Lung (tissue), 12 donors: ENCODE measurements around the gene KRT12. TPM values are rescaled to one million over a fixed set of nuclear protein-coding genes. Genes with fewer than 3 reads are reported as not detected.

Experiments used
- ATAC-seq: fragments of 200-7000 bp; cut with Tn5 transposase; one replicate; pipeline ENCODE4 v1.9.1; 2020; ENCODE audit warnings: moderate number of reproducible peaks; ENCODE audit not compliant: insufficient read depth, low FRiP score
- DNase-seq, 3 donors: peaks; one replicate each; pipeline ENCODE4 v3.0.0-alpha.2; 2013 to 2017
- H3K27ac ChIP-seq, 2 donors: one replicate each; pipeline ENCODE4 v1.5.1; 2013; ENCODE audit warnings: mild to moderate bottlenecking in 2 of 2, moderate library complexity in 2 of 2, control low read depth in 1 of 2, inconsistent platforms in 1 of 2, low read depth in 1 of 2, low read length in 1 of 2
- H3K27me3 ChIP-seq, 3 donors: one replicate each; pipeline ENCODE4 v1.5.1; 2013; ENCODE audit warnings: low read length in 2 of 3; ENCODE audit not compliant: control insufficient read depth in 3 of 3, insufficient read depth in 3 of 3
- H3K36me3 ChIP-seq, 4 donors: one replicate each; pipeline ENCODE4 v1.5.1; 2013; ENCODE audit warnings: low read length in 4 of 4, mild to moderate bottlenecking in 1 of 4, moderate library complexity in 1 of 4; ENCODE audit not compliant: control insufficient read depth in 4 of 4, insufficient read depth in 4 of 4
- H3K4me1 ChIP-seq, 5 donors: one replicate each; pipeline ENCODE4 v1.5.1; 2013; ENCODE audit warnings: low read length in 5 of 5, mild to moderate bottlenecking in 2 of 5, moderate library complexity in 1 of 5; ENCODE audit not compliant: control insufficient read depth in 5 of 5, insufficient read depth in 5 of 5
- H3K4me3 ChIP-seq: one replicate; pipeline ENCODE4 v1.5.1; 2013; ENCODE audit warnings: mild to moderate bottlenecking, control low read depth, moderate library complexity
- H3K9ac ChIP-seq, 2 donors: one replicate each; pipeline ENCODE4 v1.5.1; 2013; ENCODE audit warnings: low read length in 2 of 2, control low read depth in 1 of 2; ENCODE audit not compliant: insufficient read depth in 1 of 2
- H3K9me3 ChIP-seq, 4 donors: one replicate each; pipeline ENCODE4 v1.5.1; 2013; ENCODE audit warnings: low read length in 3 of 4, mild to moderate bottlenecking in 1 of 4, moderate library complexity in 1 of 4; ENCODE audit not compliant: control insufficient read depth in 4 of 4, insufficient read depth in 3 of 4
- CTCF ChIP-seq: IDR thresholded peaks from 2 replicates; pipeline ENCODE4 v1.5.1; 2012; ENCODE audit warnings: mild to moderate bottlenecking; ENCODE audit errors: control extremely low read depth, extremely low read depth
- WGBS, 2 donors: extraction: QIAGEN DNeasy Blood & Tissue Kit; methylation state at CpG; one replicate each; pipeline ENCODE4 v1.1.7; 2013; 5-methylcytosine and 5-hydroxymethylcytosine counted together
- polyA plus RNA-seq, 2 donors: library from polyadenylated mRNA; stranded (reverse); fragments of 200-250 nt; gene quantifications; one replicate each; pipeline ENCODE4 v1.2.1, GENCODE V29; 2013
- total RNA-seq, 2 donors: library from RNA; depleted of rRNA in 1 of 2; stranded (reverse); fragments of >200 nt in 1 of 2; gene quantifications; one replicate each; pipeline ENCODE4 v1.2.1, GENCODE V29; 2014 to 2021
- donor health status: control.
- donor health status: control.
- donor health status: Bipolar disorder and iron deficiency.
- donor health status: healthy.
- donor health status: DM: yes; HTN: yes; CAD: no.

Gene KRT12
- total and polyA plus RNA-seq, 4 donors, result not detected

- no peak for DNase-seq
- no peak for TF ChIP-seq CTCF
- no peaks in the 10 kb centered on the region for H3K4me1 ChIP-seq
Observed at GRCh38 chr17:40879026-40879425, 12.0 kb upstream of the KRT12 start.

GRCh38 chr17:40878044-40878443, 11.0 kb upstream of the KRT12 start:
- Histone ChIP-seq H3K9me3 (no peaks in the 10 kb centered on the region), H3K27ac (no peak overlapping the region), H3K9ac (no peak overlapping the region), H3K4me1 (no peaks in the 10 kb centered on the region), H3K27me3 (peaks cover 3 to 8% (median 3%) of the 10 kb centered on the region in 3 donors), H3K4me3 (no peak overlapping the region), H3K36me3 (no peaks in the 10 kb centered on the region)
- 86 to 89% methylated on average over 9 of the region's 9 CpGs for WGBS, 2 donors
- TF ChIP-seq CTCF, result no peak
- no peak for DNase-seq
- ATAC-seq, result no peak

More at GRCh38 chr17:40879026-40879425, 12.0 kb upstream of the KRT12 start:
- no peak overlapping the region for H3K27ac ChIP-seq
- WGBS, 2 donors, result 77 to 95% methylated on average over 1 of the region's 1 CpG
- H3K27me3 ChIP-seq, result peaks cover 0 to 4% (median 3%) of the 10 kb centered on the region in 3 donors
- no peak for ATAC-seq
- H3K9me3 ChIP-seq, result no peaks in the 10 kb centered on the region
- H3K4me3 ChIP-seq, result no peak overlapping the region
- no peaks in the 10 kb centered on the region for H3K36me3 ChIP-seq
- no peak overlapping the region for H3K9ac ChIP-seq

- H3K9ac ChIP-seq, result no peak overlapping the region
- H3K36me3 ChIP-seq, result no peaks in the 10 kb centered on the region
- DNase-seq (no peak), ATAC-seq (no peak)
- peaks cover 0 to 9% (median 3%) of the 10 kb centered on the region in 3 donors for H3K27me3 ChIP-seq
- TF ChIP-seq CTCF, result no peak
- no peak overlapping the region for H3K27ac ChIP-seq
- no peaks in the 10 kb centered on the region for H3K9me3 ChIP-seq
- H3K4me3 ChIP-seq, result no peak overlapping the region
- no peaks in the 10 kb centered on the region for H3K4me1 ChIP-seq
- 70 to 96% methylated on average over 1 of the region's 1 CpG for WGBS, 2 donors
Observed at GRCh38 chr17:40873801-40874200, 6.8 kb upstream of the KRT12 start.

- H3K9ac ChIP-seq, result no peak overlapping the region
- no peak for ATAC-seq
- H3K9me3 ChIP-seq, result no peaks in the 10 kb centered on the region
- no peak for TF ChIP-seq CTCF
- H3K4me3 ChIP-seq, result no peak overlapping the region
- no peaks in the 10 kb centered on the region for H3K36me3 ChIP-seq
- peaks cover 0 to 9% (median 3%) of the 10 kb centered on the region in 3 donors for H3K27me3 ChIP-seq
- H3K4me1 ChIP-seq, result no peaks in the 10 kb centered on the region
- H3K27ac ChIP-seq, result no peak overlapping the region
- DNase-seq, result no peak
Observed at GRCh38 chr17:40873255-40873654, 6.2 kb upstream of the KRT12 start.
